Pancreas (tissue), 10 donors: ENCODE results near the gene PIWIL1. TPM values are rescaled to one million over a fixed set of nuclear protein-coding genes. Genes with fewer than 3 reads are reported as not detected.

Source experiments
- ATAC-seq, 4 donors: fragments of 200-7000 bp; cut with Tn5 transposase; one replicate each; pipeline versions ENCODE4 v1.8.0 to v1.9.1; 2020; ENCODE audit warnings: mild to moderate bottlenecking in 4 of 4, moderate library complexity in 4 of 4
- DNase-seq, 6 donors: peaks; one replicate each; pipeline ENCODE4 v3.0.0-alpha.2; 2020
- FAIRE-seq: peaks from 2 replicates; lab custom pipeline; 2012; peaks lifted over from hg19 to GRCh38; lab: Jason Lieb, UNC
- H3K27ac ChIP-seq, 4 donors: fragments of 200-600 bp; sonication (generic); 1 replicate in 3 of 4; 2 replicates in 1 of 4; pipeline versions ENCODE4 v1.5.0 to v1.8.0; 2020
- H3K27me3 ChIP-seq, 4 donors: fragments of 200-600 bp; one replicate each; pipeline ENCODE4 v1.8.0; 2021
- H3K36me3 ChIP-seq, 3 donors: fragments of 200-600 bp; sonication (generic) in 1 of 3; one replicate each; pipeline versions ENCODE4 v1.5.0 to v1.8.0; 2020 to 2021
- H3K4me1 ChIP-seq, 3 donors: fragments of 200-600 bp; one replicate each; pipeline ENCODE4 v1.8.0; 2021
- H3K4me3 ChIP-seq, 4 donors: fragments of 200-600 bp; sonication (generic) in 2 of 4; one replicate each; pipeline versions ENCODE4 v1.5.0 to v1.8.0; 2020 to 2021
- H3K9me3 ChIP-seq, 4 donors: fragments of 200-600 bp; one replicate each; pipeline ENCODE4 v1.8.0; 2021
- CTCF ChIP-seq, 4 donors: fragments of 200-600 bp; sonication (generic) in 3 of 4; IDR thresholded peaks; one replicate each; pipeline versions ENCODE4 v1.5.0 to v1.8.0; 2021; ENCODE audit warnings: antibody characterized with exemption in 4 of 4
- WGBS, 2 donors: extraction: QIAGEN DNeasy Blood & Tissue Kit; methylation state at CpG; one replicate each; pipeline ENCODE4 v1.1.7; 2013; 5-methylcytosine and 5-hydroxymethylcytosine counted together
- intact Hi-C, 3 donors: fragments of 100-400 bp; cut with DNase I; formaldehyde crosslinking; loops; one replicate each; pipeline versions ENCODE4 v1.11.1 to v1.14.2; 2022
- polyA plus RNA-seq, 2 donors: library from polyadenylated mRNA; stranded (reverse); fragments of 200-250 nt; gene quantifications; one replicate each; pipeline ENCODE4 v1.2.3, GENCODE V29; 2013
- total RNA-seq, 6 donors: library from RNA; stranded (reverse); fragmentation: NEBNext Ultra II Directional in 4 of 6; extraction: Animal tissue kit (Norgen Biotek cat#: 25700) in 4 of 6; gene quantifications; one replicate each; pipeline versions ENCODE4 v1.2.1 to v1.2.4, GENCODE V29; 2021 to 2023
- donor health status: healthy with polysubstance abuse.
- donor health status: DM: no; HTN: no; CAD: no; lungs with moderate emphysema.
- donor health status: DM: no; HTN: no; CAD: no.
- donor health status: control.
- donor health status: control.
- donor health status: Bipolar disorder and iron deficiency.
- donor health status: DM: yes; HTN: yes; CAD: no.
- donor health status: DM: no; HTN: no; CAD: no.
- donor health status: DM: no; HTN: no; CAD: no.
- donor health status: DM: yes; HTN: yes; CAD: no.

The PIWIL1 gene
- total and polyA plus RNA-seq, 8 donors: not detected

GRCh38 chr12:130334937-130335336 lies 2.8 kb upstream of the PIWIL1 start:
- intact Hi-C loops: loop anchor here (5.0 to 10.0 kb wide), 3 partner anchors 288 to 298 kb away; no protein-coding TSS in a partner anchor

GRCh38 chr12:130335517-130336392 lies 1.9 kb upstream of the PIWIL1 start:
- FAIRE-seq (peak; percentile 70), ATAC-seq (peak in 3 of 4 donors; percentile 76 to 80 (median 79)), DNase-seq (peak in 2 of 6 donors; percentile 27 to 48)
- Histone ChIP-seq H3K4me3 (no peak overlapping the region), H3K9me3 (no peaks in the 10 kb centered on the region), H3K27ac (no peak overlapping the region), H3K4me1 (no peaks in the 10 kb centered on the region), H3K27me3 (peaks cover 0 to 11% (median 0%) of the 10 kb centered on the region in 4 donors), H3K36me3 (no peaks in the 10 kb centered on the region)
- 43 to 44% methylated on average over 15 of the region's 15 CpGs for WGBS, 2 donors
- TF ChIP-seq CTCF (IDR thresholded peaks at IDR 0.05): peak; percentile 9 to 59 (median 46)
- intact Hi-C loops: loop anchor here in 1 of 3 donors (10.0 kb wide), 1 partner anchor 291 kb away; no protein-coding TSS in a partner anchor

More at GRCh38 chr12:130334937-130335336, 2.8 kb upstream of the PIWIL1 start:
- H3K27me3 ChIP-seq: peaks cover 0 to 11% (median 0%) of the 10 kb centered on the region in 4 donors
- no peak overlapping the region for H3K27ac ChIP-seq
- TF ChIP-seq CTCF (IDR thresholded peaks at IDR 0.05): no peak
- H3K4me1 ChIP-seq: no peaks in the 10 kb centered on the region
- FAIRE-seq: no peak
- DNase-seq: no peak
- no peaks in the 10 kb centered on the region for H3K9me3 ChIP-seq
- no peaks in the 10 kb centered on the region for H3K36me3 ChIP-seq
- no peak overlapping the region for H3K4me3 ChIP-seq
- WGBS, 2 donors: 23 to 35% methylated on average over 15 of the region's 15 CpGs
- ATAC-seq: peak in 1 of 4 donors; percentile 19

GRCh38 chr12:130336723-130337487 lies 782 bp upstream of the PIWIL1 start:
- ATAC-seq: no peak
- intact Hi-C loops: loop anchor here in 1 of 3 donors (10.0 kb wide), 1 partner anchor 292 kb away; no protein-coding TSS in a partner anchor
- TF ChIP-seq CTCF (IDR thresholded peaks at IDR 0.05): no peak
- WGBS, 2 donors: 59 to 72% methylated on average over 33 of the region's 33 CpGs
- peak in 1 of 6 donors; percentile 76 for DNase-seq
- Histone ChIP-seq H3K9me3 (no peaks in the 10 kb centered on the region), H3K27ac (no peak overlapping the region), H3K27me3 (peaks cover 0 to 11% (median 0%) of the 10 kb centered on the region in 4 donors), H3K4me1 (no peaks in the 10 kb centered on the region), H3K36me3 (no peaks in the 10 kb centered on the region), H3K4me3 (no peak overlapping the region)
- FAIRE-seq: no peak

- Histone ChIP-seq H3K9me3 (no peaks in the 10 kb centered on the region), H3K36me3 (no peaks in the 10 kb centered on the region), H3K27ac (no peak overlapping the region), H3K4me3 (no peak overlapping the region), H3K27me3 (peaks cover 0 to 11% (median 0%) of the 10 kb centered on the region in 4 donors), H3K4me1 (no peaks in the 10 kb centered on the region)
- ATAC-seq (no peak), DNase-seq (peak in 1 of 6 donors; percentile 58), FAIRE-seq (no peak)
- TF ChIP-seq CTCF (IDR thresholded peaks at IDR 0.05): no peak
- 12 to 16% methylated on average over 73 to 82 of the region's 82 CpGs for WGBS, 2 donors
- intact Hi-C loops: loop anchor here in 1 of 3 donors (10.0 kb wide), 1 partner anchor 294 kb away; no protein-coding TSS in a partner anchor
Observed at GRCh38 chr12:130338794-130339601, 1.3 kb downstream of the PIWIL1 start.
